ENCODE data around the gene WRNIP1. TPM values are rescaled to one million over a fixed set of nuclear protein-coding genes. Genes with fewer than 3 reads are reported as not detected.

Gene WRNIP1
- total RNA-seq, 1 experiment from 2014 or later, result 38.1 TPM

DNA sequence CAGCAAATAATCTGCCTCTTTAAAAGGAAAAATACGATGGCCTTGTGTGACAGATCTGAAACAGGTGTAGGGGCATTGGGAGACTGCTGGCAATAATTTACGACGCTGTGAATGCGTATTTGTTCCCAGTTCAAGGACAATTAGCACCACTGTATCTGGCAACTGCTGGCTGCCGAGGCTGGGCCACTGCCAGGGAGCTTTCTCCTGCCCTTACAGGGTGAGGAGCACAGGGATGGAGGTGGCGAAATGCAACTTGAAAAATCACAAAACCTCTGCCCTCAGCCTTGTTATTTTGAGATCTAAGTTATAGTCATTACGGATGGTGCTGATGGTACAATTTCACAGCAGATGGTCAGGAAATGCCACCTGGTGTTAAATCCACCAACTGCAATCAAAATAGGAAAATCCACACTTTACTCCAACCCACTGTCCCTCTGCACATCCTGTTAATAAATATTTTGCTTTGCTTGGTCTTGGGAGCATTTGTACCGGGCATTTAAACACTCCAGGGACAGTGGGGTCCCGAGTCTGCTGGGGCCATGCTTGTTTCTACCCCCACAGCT is 20.9 kb upstream of the WRNIP1 start:
- Histone ChIP-seq H3K79me1 (ENCODE audit: insufficient read depth, low read depth, low read length, poor library complexity, severe bottlenecking) (no peaks in the 10 kb centered on the region), H4K20me1 (ENCODE audit: control insufficient read depth, insufficient read depth, insufficient read length) (no peaks in the 10 kb centered on the region), H2BK5ac (ENCODE audit: insufficient read length, low read length) (no peak overlapping the region), H4K91ac (ENCODE audit: insufficient read length, low read depth, low read length) (no peak overlapping the region), H2BK120ac (ENCODE audit: low read depth, low read length, poor library complexity, severe bottlenecking) (no peak overlapping the region), H3K23me2 (ENCODE audit: insufficient read length, low read depth, low read length, poor library complexity, severe bottlenecking) (no peaks in the 10 kb centered on the region), H4K8ac (replicated peaks; ENCODE audit: insufficient read length, low read depth, low read length) (no peak overlapping the region), H3K9me3 (ENCODE audit: control insufficient read depth, low read depth, low read length) (no peaks in the 10 kb centered on the region), H3K14ac (ENCODE audit: insufficient read depth, low read length) (no peak overlapping the region), H2BK12ac (ENCODE audit: insufficient read length, low read depth, low read length) (no peak overlapping the region), H3K4me1 (ENCODE audit: insufficient read depth, low read length) (no peaks in the 10 kb centered on the region), H4K5ac (ENCODE audit: insufficient read length, low read depth, low read length) (no peak overlapping the region), H2AK5ac (ENCODE audit: insufficient read length, low read length) (no peak overlapping the region), H3K9ac (ENCODE audit: extremely low read depth, insufficient read length, low read length) (no peak overlapping the region), H3K23ac (ENCODE audit: insufficient read length, low read depth, low read length) (no peak overlapping the region), H3T11ph (ENCODE audit: low read length) (no peak overlapping the region), H2AFZ (ENCODE audit: low read length) (no peak overlapping the region), H3K79me2 (ENCODE audit: insufficient read depth, low read length) (no peaks in the 10 kb centered on the region), H3K4ac (ENCODE audit: low read depth, low read length) (no peak overlapping the region), H3K27me3 (ENCODE audit: insufficient read depth, low read length) (no peaks in the 10 kb centered on the region), H3K27ac (ENCODE audit: insufficient read length, low read depth, low read length) (no peak overlapping the region), H3K18ac (ENCODE audit: insufficient read length, low read depth, low read length) (no peak overlapping the region), H2BK20ac (ENCODE audit: low read depth, low read length, poor library complexity, severe bottlenecking) (no peak overlapping the region), H3K56ac (ENCODE audit: insufficient read length, low read depth, low read length) (no peak overlapping the region), H3K4me2 (ENCODE audit: insufficient read depth, insufficient read length, low read length) (no peak overlapping the region), H2BK15ac (ENCODE audit: low read depth, low read length) (no peak overlapping the region)
- Mint-ChIP-seq H3K4me1 (peaks cover 25 to 26% of the 10 kb centered on the region in 2 experiments), H3K36me3 (ENCODE audit: insufficient read depth in 1 of 3, low read depth in 3 of 3) (no peaks in the 10 kb centered on the region), H3K27ac (0 out of 7 replicates have a peak overlapping the region, but pooled peaks of 1 of the 3 experiments have one; percentile 42), H3K27me3 (ENCODE audit: low read depth) (peaks cover 6% of the 10 kb centered on the region; the same call in 1 of the 2 replicates), H3K4me3 (no peak overlapping the region), H3K9me3 (no peaks in the 10 kb centered on the region)
- no peak for DNase-seq
- no CpG with 5 or more reads among the region's 9 CpGs for WGBS (ENCODE audit: extremely low coverage, insufficient read length, low lambda C conversion rate)
- TF ChIP-seq, protein P1, sequence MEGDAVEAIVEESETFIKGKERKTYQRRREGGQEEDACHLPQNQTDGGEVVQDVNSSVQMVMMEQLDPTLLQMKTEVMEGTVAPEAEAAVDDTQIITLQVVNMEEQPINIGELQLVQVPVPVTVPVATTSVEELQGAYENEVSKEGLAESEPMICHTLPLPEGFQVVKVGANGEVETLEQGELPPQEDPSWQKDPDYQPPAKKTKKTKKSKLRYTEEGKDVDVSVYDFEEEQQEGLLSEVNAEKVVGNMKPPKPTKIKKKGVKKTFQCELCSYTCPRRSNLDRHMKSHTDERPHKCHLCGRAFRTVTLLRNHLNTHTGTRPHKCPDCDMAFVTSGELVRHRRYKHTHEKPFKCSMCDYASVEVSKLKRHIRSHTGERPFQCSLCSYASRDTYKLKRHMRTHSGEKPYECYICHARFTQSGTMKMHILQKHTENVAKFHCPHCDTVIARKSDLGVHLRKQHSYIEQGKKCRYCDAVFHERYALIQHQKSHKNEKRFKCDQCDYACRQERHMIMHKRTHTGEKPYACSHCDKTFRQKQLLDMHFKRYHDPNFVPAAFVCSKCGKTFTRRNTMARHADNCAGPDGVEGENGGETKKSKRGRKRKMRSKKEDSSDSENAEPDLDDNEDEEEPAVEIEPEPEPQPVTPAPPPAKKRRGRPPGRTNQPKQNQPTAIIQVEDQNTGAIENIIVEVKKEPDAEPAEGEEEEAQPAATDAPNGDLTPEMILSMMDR (conservative IDR thresholded peaks at IDR 0.05), result peak; percentile 39; the same call in 2 of the 3 replicates
